H1 (cell line): Measurements from ENCODE around the gene NADK. TPM values are rescaled to one million over a fixed set of nuclear protein-coding genes. Genes with fewer than 3 reads are reported as not detected.

Experiments used
- CTCF ChIA-PET: fragments of 300-600 bp; sonication (Branson Sonifier 250); formaldehyde crosslinking; loops from one replicate; lab custom pipeline; 2021; ENCODE audit not compliant: partially characterized antibody; lab: Charles Lee
- POLR2A ChIA-PET: fragments of 300-600 bp; sonication (Branson Sonifier 250); formaldehyde crosslinking; loops from one replicate; lab custom pipeline; 2021; ENCODE audit warnings: inconsistent platforms; ENCODE audit not compliant: partially characterized antibody; lab: Charles Lee
- DNase-seq, 2 experiments: peaks; one replicate each; pipeline versions ENCODE4 v3.0.0 to v3.0.0-alpha.2; 2010 to 2022; ENCODE audit warnings: low spot score in 2 of 2, low read depth in 1 of 2, mixed read lengths in 1 of 2
- FAIRE-seq: peaks from 2 replicates; lab custom pipeline; 2011; peaks lifted over from hg19 to GRCh38; lab: Jason Lieb, UNC
- H2AFZ ChIP-seq: 2 replicates; pipeline ENCODE4 v1.8.1; 2012; ENCODE audit warnings: low read length, inconsistent platforms
- H2AK5ac ChIP-seq: 2 replicates; pipeline ENCODE4 v1.6.1; 2013; ENCODE audit warnings: low read depth, low read length
- H2BK120ac ChIP-seq: replicated peaks from 2 replicates; pipeline ENCODE3; 2013; ENCODE audit warnings: low read depth, low read length, inconsistent platforms
- H2BK12ac ChIP-seq: 2 replicates; pipeline ENCODE4 v1.6.1; 2013; ENCODE audit warnings: low read depth, low read length
- H2BK15ac ChIP-seq: 2 replicates; pipeline ENCODE4 v1.6.1; 2013; ENCODE audit warnings: low read length
- H2BK20ac ChIP-seq: 2 replicates; pipeline ENCODE4 v1.6.1; 2013; ENCODE audit warnings: low read length
- H2BK5ac ChIP-seq: 2 replicates; pipeline ENCODE4 v1.6.1; 2013; ENCODE audit warnings: low read depth, low read length
- H3K14ac ChIP-seq: 2 replicates; pipeline ENCODE4 v1.6.1; 2013; ENCODE audit warnings: inconsistent platforms; ENCODE audit not compliant: insufficient read length
- H3K18ac ChIP-seq: 2 replicates; pipeline ENCODE4 v1.6.1; 2013; ENCODE audit warnings: low read length; ENCODE audit errors: extremely low read depth
- H3K23ac ChIP-seq: 2 replicates; pipeline ENCODE4 v1.6.1; 2013; ENCODE audit warnings: inconsistent platforms; ENCODE audit not compliant: insufficient read length
- H3K23me2 ChIP-seq: 2 replicates; pipeline ENCODE4 v1.6.1; 2013; ENCODE audit warnings: low read depth, low read length
- H3K27ac ChIP-seq: 2 replicates; pipeline ENCODE4 v1.6.1; 2011; ENCODE audit warnings: low read depth, low read length, inconsistent platforms
- H3K27me3 ChIP-seq, 4 experiments: replicated peaks in 1 of 4; 1 replicate in 1 of 4; 2 replicates in 3 of 4; pipeline versions ENCODE4 v1.6.1 to v1.8.1; 2011 to 2013; ENCODE audit warnings: low read length in 3 of 4, mild to moderate bottlenecking in 3 of 4, inconsistent platforms in 2 of 4, mixed read lengths in 2 of 4, moderate library complexity in 1 of 4; ENCODE audit not compliant: control insufficient read depth in 3 of 4, insufficient read depth in 3 of 4; ENCODE audit errors: extremely low read depth in 1 of 4
- H3K36me3 ChIP-seq, 4 experiments: 2 replicates each; pipeline versions ENCODE4 v1.6.1 to v1.8.1; 2011 to 2013; ENCODE audit warnings: mild to moderate bottlenecking in 4 of 4, low read length in 3 of 4, moderate library complexity in 2 of 4, control low read depth in 1 of 4, inconsistent platforms in 1 of 4; ENCODE audit not compliant: insufficient read depth in 4 of 4, control insufficient read depth in 2 of 4
- H3K4ac ChIP-seq: replicated peaks from 2 replicates; pipeline ENCODE3; 2013; ENCODE audit warnings: low read length, low read depth, mixed read lengths, inconsistent platforms; ENCODE audit not compliant: insufficient read length
- H3K4me1 ChIP-seq, 4 experiments: replicated peaks in 1 of 4; 1 replicate in 1 of 4; 2 replicates in 3 of 4; pipeline versions ENCODE4 v1.6.1 to v1.8.1; 2011 to 2013; ENCODE audit warnings: low read length in 3 of 4, inconsistent platforms in 2 of 4, mixed read lengths in 1 of 4; ENCODE audit not compliant: insufficient read depth in 4 of 4, control insufficient read depth in 3 of 4
- H3K4me2 ChIP-seq, 2 experiments: 2 replicates each; pipeline versions ENCODE4 v1.6.1 to v1.8.1; 2011 to 2013; ENCODE audit warnings: low read depth in 2 of 2, low read length in 2 of 2, control low read depth in 1 of 2, inconsistent platforms in 1 of 2, mild to moderate bottlenecking in 1 of 2; ENCODE audit not compliant: insufficient read depth in 1 of 2
- H3K4me3 ChIP-seq, 4 experiments: fragments of 200-600, 300-600 bp in 1 of 4; sonication (generic), shearing (Covaris generic), sonication (Bioruptor Twin) in 1 of 4; 2 replicates each; pipeline versions ENCODE4 v1.5.1 to v1.8.1; 2011 to 2016; ENCODE audit warnings: low read length in 4 of 4, low read depth in 3 of 4, control low read depth in 2 of 4, inconsistent platforms in 2 of 4, mild to moderate bottlenecking in 2 of 4, mixed read lengths in 1 of 4, moderate library complexity in 1 of 4; ENCODE audit not compliant: insufficient read depth in 2 of 4; ENCODE audit errors: extremely low read depth in 1 of 4
- H3K56ac ChIP-seq: replicated peaks from 2 replicates; pipeline ENCODE3; 2013; ENCODE audit warnings: low read depth, mild to moderate bottlenecking, mixed read lengths, low read length, inconsistent platforms; ENCODE audit not compliant: insufficient read length
- H3K79me1 ChIP-seq: 2 replicates; pipeline ENCODE4 v1.6.1; 2013; ENCODE audit warnings: low read depth, low read length, control low read depth
- H3K79me2 ChIP-seq, 2 experiments: 2 replicates each; pipeline versions ENCODE4 v1.6.1 to v1.8.1; 2012 to 2013; ENCODE audit warnings: low read length in 2 of 2, mild to moderate bottlenecking in 2 of 2, inconsistent platforms in 1 of 2; ENCODE audit not compliant: insufficient read depth in 2 of 2, control insufficient read depth in 1 of 2
- H3K9ac ChIP-seq, 4 experiments: replicated peaks in 1 of 4; 1 replicate in 1 of 4; 2 replicates in 3 of 4; pipeline versions ENCODE4 v1.6.1 to v1.8.1; 2011 to 2013; ENCODE audit warnings: low read depth in 3 of 4, low read length in 3 of 4, control low read depth in 2 of 4, mild to moderate bottlenecking in 2 of 4, moderate library complexity in 2 of 4, inconsistent platforms in 1 of 4; ENCODE audit errors: extremely low read depth in 1 of 4
- H3K9me3 ChIP-seq, 2 experiments: 2 replicates each; pipeline versions ENCODE4 v1.6.1 to v1.8.1; 2012 to 2013; ENCODE audit warnings: mild to moderate bottlenecking in 2 of 2, moderate library complexity in 2 of 2, control low read depth in 1 of 2, inconsistent platforms in 1 of 2, low read depth in 1 of 2, low read length in 1 of 2, mixed read lengths in 1 of 2; ENCODE audit not compliant: insufficient read depth in 2 of 2
- H4K20me1 ChIP-seq, 2 experiments: replicated peaks in 1 of 2; 2 replicates each; pipeline versions ENCODE3 to v1.8.1; 2011 to 2013; ENCODE audit warnings: inconsistent platforms in 2 of 2, low read length in 2 of 2, mild to moderate bottlenecking in 1 of 2; ENCODE audit not compliant: insufficient read depth in 2 of 2, control insufficient read depth in 1 of 2
- H4K5ac ChIP-seq: 2 replicates; pipeline ENCODE4 v1.6.1; 2013; ENCODE audit warnings: low read length, low read depth, mixed read lengths, inconsistent platforms; ENCODE audit not compliant: insufficient read length
- H4K8ac ChIP-seq: 2 replicates; pipeline ENCODE4 v1.8.0; 2013; ENCODE audit warnings: mild to moderate bottlenecking, moderate library complexity, low read length, inconsistent platforms; ENCODE audit not compliant: insufficient read depth; ENCODE audit errors: extremely low read depth
- H4K91ac ChIP-seq: replicated peaks from 2 replicates; pipeline ENCODE3; 2013; ENCODE audit warnings: low read length, mixed read lengths, inconsistent platforms; ENCODE audit not compliant: insufficient read length
- CREB1 ChIP-seq: IDR thresholded peaks from 2 replicates; pipeline ENCODE4 v1.6.1; 2012; ENCODE audit warnings: inconsistent platforms
- CTBP2 ChIP-seq: IDR thresholded peaks from 2 replicates; pipeline ENCODE4 v1.7.0; 2011; ENCODE audit warnings: borderline replicate concordance, mild to moderate bottlenecking, moderate library complexity, mixed read lengths, low read length; ENCODE audit not compliant: insufficient read depth, insufficient read length
- FOSL1 ChIP-seq: IDR thresholded peaks from 2 replicates; pipeline ENCODE4 v1.6.1; 2011; ENCODE audit warnings: mild to moderate bottlenecking, low read depth, low read length, moderate library complexity; ENCODE audit not compliant: insufficient read depth
- KDM1A ChIP-seq: fragments of 200-600, 300-600 bp; sonication (generic); IDR thresholded peaks from 2 replicates; pipeline ENCODE4 v1.7.1; 2016; ENCODE audit warnings: mild to moderate bottlenecking, low read length, borderline replicate concordance
- KDM4A ChIP-seq: IDR thresholded peaks from one replicate; pipeline ENCODE4 v1.7.1; 2012; ENCODE audit warnings: low read depth, mild to moderate bottlenecking, moderate library complexity, low read length, inconsistent platforms; ENCODE audit not compliant: severe bottlenecking
- MAFK ChIP-seq: IDR thresholded peaks from 2 replicates; pipeline ENCODE4 v1.6.1; 2012; ENCODE audit warnings: low read depth, mild to moderate bottlenecking, improper control_type of control experiment, low read length
- RNF2 ChIP-seq: fragments of 200-900, 300-1000 bp; sonication (generic); IDR thresholded peaks from 2 replicates; pipeline ENCODE4 v1.7.1; 2016; ENCODE audit warnings: borderline replicate concordance, low read depth, mild to moderate bottlenecking, antibody characterized with exemption, low read length; ENCODE audit not compliant: poor library complexity, severe bottlenecking; ENCODE audit errors: missing control alignments
- RXRA ChIP-seq: IDR thresholded peaks from 2 replicates; pipeline ENCODE4 v1.6.1; 2011; ENCODE audit warnings: low read depth, mild to moderate bottlenecking, low read length, moderate library complexity; ENCODE audit not compliant: insufficient read depth
- SIN3A ChIP-seq, 2 experiments: IDR thresholded peaks in 1 of 2; conservative IDR thresholded peaks in 1 of 2; 2 replicates each; pipeline ENCODE4 v1.6.1; 2011 to 2012; ENCODE audit warnings: low read length in 2 of 2, improper control_type of control experiment in 1 of 2, low read depth in 1 of 2, mild to moderate bottlenecking in 1 of 2
- TBP ChIP-seq: IDR thresholded peaks from 2 replicates; pipeline ENCODE4 v1.6.1; 2011; ENCODE audit warnings: low read depth, low read length, improper control_type of control experiment
- USF2 ChIP-seq: IDR thresholded peaks from 2 replicates; pipeline ENCODE4 v1.6.1; 2011; ENCODE audit warnings: low read length, improper control_type of control experiment
- WGBS, 2 experiments: shearing (Covaris generic) in 1 of 2; methylation state at CpG; one replicate each; pipeline versions ENCODE4 v1.1.6 to v1.1.7; 2013 to 2015; ENCODE audit warnings: low lambda C conversion rate in 2 of 2, mixed read lengths in 2 of 2, inconsistent platforms in 1 of 2, low coverage in 1 of 2, missing lambda C conversion rate in 1 of 2; ENCODE audit not compliant: insufficient replicate concordance in 2 of 2, insufficient coverage in 1 of 2, insufficient read length in 1 of 2; ENCODE audit errors: extremely low coverage in 1 of 2, missing lambda C conversion rate in 1 of 2; 5-methylcytosine and 5-hydroxymethylcytosine counted together
- polyA plus RNA-seq, 7 experiments: library from polyadenylated mRNA; depleted of rRNA in 3 of 7; stranded (reverse) in 5 of 7; unstranded in 2 of 7; fragments of >200 nt in 5 of 7; fragments of 200-250 nt in 2 of 7; gene quantifications; 1 replicate in 5 of 7; 2 replicates in 1 of 7; 4 replicates in 1 of 7; pipeline versions ENCODE4 v1.2.1 to v1.2.3, GENCODE V29; 2011 to 2013; ENCODE audit warnings: missing spikeins in 2 of 7, mixed read lengths in 2 of 7
- total RNA-seq: library from RNA; stranded (reverse); fragmentation: NEBNext Ultra II Directional; extraction: Animal tissue kit (Norgen Biotek cat#: 25700); gene quantifications from 2 replicates; pipeline ENCODE4 v1.2.1, GENCODE V29; 2021

Gene NADK
- total and polyA plus RNA-seq, 2 of the 8 experiments (the other 6 are each of a cell fraction or from before 2014, with no cell fraction given): 78.0 to 89.7 TPM

GRCh38 chr1:1764876-1765470, 13.3 kb downstream of the NADK start:
- Histone ChIP-seq H3K18ac (no peak overlapping the region), H3K36me3 (peaks cover 10 to 36% (median 25%) of the 10 kb centered on the region in 4 experiments), H2AK5ac (no peak overlapping the region), H3K9me3 (no peaks in the 10 kb centered on the region), H2BK120ac (no peak overlapping the region), H3K79me2 (peaks cover 0 to 61% of the 10 kb centered on the region in 2 experiments; a peak in 3 of 4 replicates), H2BK20ac (no peak overlapping the region), H3K4me1 (no peaks in the 10 kb centered on the region), H3K4me2 (no peak overlapping the region), H2BK5ac (no peak overlapping the region), H3K27ac (no peak overlapping the region), H4K5ac (no peak overlapping the region), H2BK12ac (no peak overlapping the region), H4K91ac (no peak overlapping the region), H3K14ac (no peak overlapping the region), H2BK15ac (no peak overlapping the region), H4K20me1 (peaks cover 14 to 21% of the 10 kb centered on the region in 2 experiments), H3K27me3 (no peaks in the 10 kb centered on the region), H3K9ac (no peak overlapping the region), H3K23ac (no peak overlapping the region), H2AFZ (no peak overlapping the region), H3K79me1 (peaks cover 27% of the 10 kb centered on the region), H4K8ac (no peak overlapping the region), H3K4me3 (no peak overlapping the region), H3K4ac (no peak overlapping the region), H3K23me2 (no peaks in the 10 kb centered on the region), H3K56ac (no peak overlapping the region)
- CTCF ChIA-PET: no interaction called here
- POLR2A ChIA-PET: no interaction called here
- DNase-seq: no peak
- no peak for FAIRE-seq
- 91% methylated on average over 23 of the region's 23 CpGs; no CpG with 5 or more reads in 1 of the 2 experiments for WGBS, 2 experiments
- TF ChIP-seq CREB1 (no peak), TBP (no peak), CTBP2 (no peak), KDM1A (no peak), USF2 (no peak), MAFK (no peak), SIN3A (conservative IDR thresholded peaks at IDR 0.05 in 1 of 2, IDR thresholded peaks at IDR 0.05 in 1 of 2; ENCODE audit: low read depth in 1 of 2, low read length in 2 of 2) (no peak), KDM4A (no peak), RXRA (no peak), FOSL1 (no peak), RNF2 (no peak)
